Peyer's patch (tissue), 4 donors: ENCODE measurements around the gene NT5DC3. TPM values are rescaled to one million over a fixed set of nuclear protein-coding genes. Genes with fewer than 3 reads are reported as not detected.

Experiments
- DNase-seq, 3 donors: peaks; one replicate each; pipeline ENCODE4 v3.0.0-alpha.2; 2017 to 2019
- H3K27ac ChIP-seq, 4 donors: fragments of 200-600 bp; sonication (generic); one replicate each; pipeline ENCODE4 v1.5.1; 2016 to 2019
- H3K27me3 ChIP-seq, 2 donors: fragments of 200-600 bp; sonication (generic); one replicate each; pipeline ENCODE4 v1.5.1; 2019
- H3K36me3 ChIP-seq, 3 donors: fragments of 200-600 bp; sonication (generic); one replicate each; pipeline ENCODE4 v1.5.1; 2016 to 2019
- H3K4me1 ChIP-seq, 4 donors: fragments of 200-600 bp; sonication (generic); one replicate each; pipeline ENCODE4 v1.5.1; 2016 to 2019
- H3K4me3 ChIP-seq, 4 donors: fragments of 200-600 bp; sonication (generic); 1 replicate in 3 of 4; 2 replicates in 1 of 4; pipeline ENCODE4 v1.5.1; 2016 to 2019; ENCODE audit warnings: mild to moderate bottlenecking in 1 of 4
- H3K9me3 ChIP-seq, 4 donors: fragments of 200-600 bp; sonication (generic); one replicate each; pipeline ENCODE4 v1.5.1; 2016 to 2019; ENCODE audit warnings: mild to moderate bottlenecking in 1 of 4
- CTCF ChIP-seq, 6 experiments: fragments of 450-650 bp in 4 of 6; fragments of 200-600 bp in 2 of 6; sonication (generic) in 1 of 6; IDR thresholded peaks; one replicate each; pipeline ENCODE4 v1.5.1; 2017 to 2019; ENCODE audit warnings: antibody characterized with exemption in 6 of 6, mild to moderate bottlenecking in 3 of 6, moderate library complexity in 1 of 6
- POLR2A ChIP-seq, 2 donors: fragments of 450-650 bp; IDR thresholded peaks; one replicate each; pipeline ENCODE4 v1.5.1; 2017; ENCODE audit warnings: antibody characterized with exemption in 2 of 2, mild to moderate bottlenecking in 2 of 2, moderate library complexity in 2 of 2
- total RNA-seq, 4 donors: library from RNA; depleted of rRNA; stranded (reverse); fragments of >200 nt; gene quantifications; one replicate each; pipeline ENCODE4 v1.1.0, GENCODE V29; 2016

Gene NT5DC3
- total RNA-seq, 4 donors from 2014 or later, result 3.9 to 10.2 (median 7.4) TPM

GRCh38 chr12:103755425-103755824 is 85.6 kb downstream of the NT5DC3 start:
- Histone ChIP-seq H3K27ac (no peak overlapping the region), H3K4me1 (no peaks in the 10 kb centered on the region), H3K4me3 (no peak overlapping the region), H3K36me3 (no peaks in the 10 kb centered on the region), H3K9me3 (no peaks in the 10 kb centered on the region), H3K27me3 (no peaks in the 10 kb centered on the region)
- no peak for DNase-seq
- TF ChIP-seq POLR2A (IDR thresholded peaks at IDR 0.05) (no peak), CTCF (IDR thresholded peaks at IDR 0.05) (no peak)

DNA sequence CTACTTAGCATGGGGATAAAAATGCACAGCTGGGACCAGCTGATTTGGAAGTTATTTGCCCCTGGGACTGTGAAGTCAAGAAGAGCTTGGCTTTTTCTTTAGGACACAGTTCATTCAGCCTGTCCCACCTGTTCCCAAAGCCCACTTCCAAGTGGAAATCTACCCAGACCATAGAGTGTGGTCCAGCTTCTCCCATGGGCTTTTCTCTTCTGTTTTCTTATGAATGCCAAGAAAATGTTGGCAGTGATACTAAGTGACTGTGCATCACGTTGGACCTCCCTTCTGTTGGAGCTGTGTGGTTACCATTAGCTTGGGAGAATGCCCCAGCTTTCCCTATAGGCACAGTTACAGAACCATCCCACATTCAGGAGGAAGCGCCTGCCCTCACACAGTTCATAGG is 89.4 kb downstream of the NT5DC3 start:
- TF ChIP-seq POLR2A (IDR thresholded peaks at IDR 0.05) (no peak), CTCF (IDR thresholded peaks at IDR 0.05) (no peak)
- Histone ChIP-seq H3K36me3 (no peaks in the 10 kb centered on the region), H3K9me3 (no peaks in the 10 kb centered on the region), H3K27me3 (no peaks in the 10 kb centered on the region), H3K4me3 (no peak overlapping the region), H3K4me1 (no peaks in the 10 kb centered on the region), H3K27ac (no peak overlapping the region)
- DNase-seq, result no peak

DNA sequence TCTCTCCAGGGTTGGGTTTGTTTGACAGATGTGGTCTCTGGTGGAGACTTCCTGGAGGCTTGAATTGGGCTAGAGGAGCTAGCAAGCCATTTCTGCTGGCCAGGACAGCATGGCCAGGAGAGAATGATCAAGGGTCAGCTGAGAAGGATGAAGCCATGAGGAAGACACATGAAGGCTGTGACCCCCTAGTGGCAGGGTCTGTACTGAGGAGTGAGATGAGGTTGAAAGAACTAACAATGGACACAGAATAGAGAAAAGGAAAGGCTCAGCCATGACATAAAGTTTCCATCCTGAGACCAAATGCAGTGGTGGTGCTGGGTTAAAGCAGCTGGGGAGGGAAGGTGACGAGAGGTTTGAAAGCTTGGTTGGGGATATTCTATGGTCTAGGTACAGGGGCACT is 89.9 kb downstream of the NT5DC3 start:
- no peak overlapping the region for H3K27ac ChIP-seq
- H3K36me3 ChIP-seq, result no peaks in the 10 kb centered on the region
- no peaks in the 10 kb centered on the region for H3K9me3 ChIP-seq
- H3K4me1 ChIP-seq, result no peaks in the 10 kb centered on the region
- no peak for DNase-seq
- no peak overlapping the region for H3K4me3 ChIP-seq
- no peaks in the 10 kb centered on the region for H3K27me3 ChIP-seq
- TF ChIP-seq POLR2A (IDR thresholded peaks at IDR 0.05) (no peak), CTCF (IDR thresholded peaks at IDR 0.05) (no peak)

GRCh38 chr12:103748875-103749274 is 92.2 kb downstream of the NT5DC3 start:
- no peak for DNase-seq
- TF ChIP-seq CTCF (IDR thresholded peaks at IDR 0.05), result no peak
- TF ChIP-seq POLR2A (IDR thresholded peaks at IDR 0.05), result no peak
- no peaks in the 10 kb centered on the region for H3K9me3 ChIP-seq
- H3K27me3 ChIP-seq, result no peaks in the 10 kb centered on the region
- no peak overlapping the region for H3K4me3 ChIP-seq
- H3K27ac ChIP-seq, result no peak overlapping the region
- no peaks in the 10 kb centered on the region for H3K4me1 ChIP-seq
- no peaks in the 10 kb centered on the region for H3K36me3 ChIP-seq

- H3K27me3 ChIP-seq, result no peaks in the 10 kb centered on the region
- no peak for DNase-seq
- TF ChIP-seq CTCF (IDR thresholded peaks at IDR 0.05), result no peak
- no peak for TF ChIP-seq POLR2A (IDR thresholded peaks at IDR 0.05)
- no peaks in the 10 kb centered on the region for H3K9me3 ChIP-seq
- H3K4me3 ChIP-seq, result no peak overlapping the region
- no peaks in the 10 kb centered on the region for H3K36me3 ChIP-seq
- H3K4me1 ChIP-seq, result no peaks in the 10 kb centered on the region
- no peak overlapping the region for H3K27ac ChIP-seq
Observed at GRCh38 chr12:103748002-103748401, 93.0 kb downstream of the NT5DC3 start.

- no peaks in the 10 kb centered on the region for H3K27me3 ChIP-seq
Observed at GRCh38 chr12:103745962-103746361, 95.1 kb downstream of the NT5DC3 start.

More at GRCh38 chr12:103745962-103746361, 95.1 kb downstream of the NT5DC3 start:
- Histone ChIP-seq H3K4me1 (peaks cover 0 to 9% (median 0%) of the 10 kb centered on the region in 4 donors), H3K9me3 (no peaks in the 10 kb centered on the region), H3K36me3 (no peaks in the 10 kb centered on the region), H3K27ac (no peak overlapping the region), H3K4me3 (no peak overlapping the region)
- no peak for DNase-seq
- TF ChIP-seq CTCF (IDR thresholded peaks at IDR 0.05) (peak in 2 of 6 experiments; percentile 9 to 18), POLR2A (IDR thresholded peaks at IDR 0.05) (no peak)
